ENCODE data around the gene CZIB. TPM values are rescaled to one million over a fixed set of nuclear protein-coding genes. Genes with fewer than 3 reads are reported as not detected.
"Not testable (repeated sequence)": the region's sequence is repeated elsewhere in the genome, so short reads cannot be mapped to it uniquely, and the experiment has no call there.

Gene CZIB
- total RNA-seq, 1 donor from 2014 or later: 54.2 TPM

- DNase-seq (ENCODE audit: low read depth): no peak
Observed at GRCh38 chr1:53189061-53189460, 31.4 kb downstream of the CZIB start.

- no peak for DNase-seq (ENCODE audit: low read depth)
Observed at GRCh38 chr1:53188099-53188498, 32.3 kb downstream of the CZIB start.

- DNase-seq (ENCODE audit: low read depth): no peak
Observed at GRCh38 chr1:53187401-53187800, 33.0 kb downstream of the CZIB start.

GRCh38 chr1:53186533-53186932 is 33.9 kb downstream of the CZIB start:
- DNase-seq (ENCODE audit: low read depth): no peak

DNA sequence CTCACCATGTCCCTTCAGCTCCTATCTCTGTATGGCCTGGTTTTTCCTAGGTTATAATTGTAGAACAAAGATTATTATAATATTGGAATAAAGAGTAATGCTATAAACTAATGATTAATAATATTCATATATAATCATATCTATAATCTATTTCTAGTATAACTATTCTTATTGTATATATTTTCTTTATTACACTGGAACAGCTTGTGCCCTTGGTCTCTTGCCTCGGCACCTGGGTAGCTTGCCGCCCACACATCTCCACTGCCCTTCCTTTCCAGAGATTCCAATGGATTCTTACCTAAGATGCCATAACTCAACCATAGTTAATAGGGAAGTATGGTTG is 34.5 kb downstream of the CZIB start:
- not testable (repeated sequence) for DNase-seq (ENCODE audit: low read depth)

DNA sequence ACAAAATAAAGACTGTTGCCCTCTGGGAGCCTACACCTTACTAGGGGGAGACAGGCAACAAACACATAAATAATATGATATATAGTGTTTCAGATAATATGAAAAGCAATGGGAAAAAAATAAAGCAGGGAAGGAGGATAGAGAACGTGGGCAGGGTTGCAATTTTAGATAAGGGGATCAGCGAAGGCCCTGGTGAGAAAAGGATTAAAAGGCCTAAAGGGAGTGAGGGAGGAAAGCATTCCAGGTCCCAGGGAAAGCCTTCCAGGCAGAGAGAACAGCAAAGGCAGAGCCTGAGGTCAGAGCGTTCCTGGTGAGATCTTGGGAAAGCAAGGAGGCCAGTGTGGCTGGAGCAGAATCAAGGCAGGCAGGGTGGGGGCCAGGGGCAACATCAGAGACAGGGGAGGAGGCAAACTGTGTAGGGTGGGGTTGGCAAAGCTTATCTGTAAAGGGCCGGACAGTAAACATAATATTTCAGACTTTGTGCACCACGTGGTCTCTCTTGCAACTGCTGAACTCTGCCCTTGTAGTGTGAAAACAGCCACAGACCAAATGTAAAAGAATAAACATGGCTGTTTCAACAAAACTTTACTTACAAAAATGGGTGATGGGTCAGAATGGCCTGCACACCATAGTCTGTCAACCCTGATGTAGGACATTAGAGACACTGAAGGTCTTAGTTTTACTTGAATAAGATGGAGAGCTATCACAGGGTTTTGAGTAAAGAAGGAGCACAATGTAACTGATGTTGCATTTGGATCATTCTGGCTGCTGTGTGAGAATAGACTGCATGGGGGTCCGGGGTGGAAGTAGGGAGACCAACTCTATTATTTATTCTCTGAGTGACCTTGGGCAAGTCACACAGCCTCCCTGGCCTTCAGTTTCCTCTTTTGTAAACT is 37.1 kb downstream of the CZIB start:
- DNase-seq (ENCODE audit: low read depth): no peak

- DNase-seq (ENCODE audit: low read depth): no peak
Observed at GRCh38 chr1:53182716-53183094, 37.7 kb downstream of the CZIB start.

DNA sequence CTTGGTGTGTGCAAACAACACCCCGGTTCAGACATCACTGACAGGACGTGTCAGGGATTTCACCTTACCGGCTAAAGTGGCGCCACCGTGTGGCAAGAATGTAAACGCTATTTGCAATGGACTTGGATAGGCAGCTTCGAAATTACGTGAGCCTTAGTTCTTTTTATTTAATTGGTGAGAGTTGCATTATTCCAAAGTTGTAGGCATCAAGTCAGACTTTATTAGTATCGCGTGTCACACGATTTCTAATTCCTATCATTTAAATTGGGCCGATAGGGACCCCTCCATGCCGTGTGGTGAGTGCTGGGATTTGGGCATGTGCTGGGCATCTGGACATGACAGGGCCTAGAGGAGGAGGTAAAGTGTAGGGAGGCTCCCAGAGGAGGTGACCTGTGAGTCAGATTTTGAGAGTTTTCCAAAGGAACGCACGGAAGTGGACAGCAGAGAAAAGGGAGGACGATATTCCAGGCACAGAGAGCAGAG is 38.3 kb downstream of the CZIB start:
- DNase-seq (ENCODE audit: low read depth): peak; percentile 69

GRCh38 chr1:53180951-53181350 is 39.5 kb downstream of the CZIB start:
- DNase-seq (ENCODE audit: low read depth): no peak

- no peak for DNase-seq (ENCODE audit: low read depth)
Observed at GRCh38 chr1:53180226-53180625, 40.2 kb downstream of the CZIB start.

- DNase-seq (ENCODE audit: low read depth): peak; percentile 32
Observed at GRCh38 chr1:53176452-53177208, 43.8 kb downstream of the CZIB start.

- no peak for DNase-seq (ENCODE audit: low read depth)
Observed at GRCh38 chr1:53174971-53175913, 45.2 kb downstream of the CZIB start.

DNA sequence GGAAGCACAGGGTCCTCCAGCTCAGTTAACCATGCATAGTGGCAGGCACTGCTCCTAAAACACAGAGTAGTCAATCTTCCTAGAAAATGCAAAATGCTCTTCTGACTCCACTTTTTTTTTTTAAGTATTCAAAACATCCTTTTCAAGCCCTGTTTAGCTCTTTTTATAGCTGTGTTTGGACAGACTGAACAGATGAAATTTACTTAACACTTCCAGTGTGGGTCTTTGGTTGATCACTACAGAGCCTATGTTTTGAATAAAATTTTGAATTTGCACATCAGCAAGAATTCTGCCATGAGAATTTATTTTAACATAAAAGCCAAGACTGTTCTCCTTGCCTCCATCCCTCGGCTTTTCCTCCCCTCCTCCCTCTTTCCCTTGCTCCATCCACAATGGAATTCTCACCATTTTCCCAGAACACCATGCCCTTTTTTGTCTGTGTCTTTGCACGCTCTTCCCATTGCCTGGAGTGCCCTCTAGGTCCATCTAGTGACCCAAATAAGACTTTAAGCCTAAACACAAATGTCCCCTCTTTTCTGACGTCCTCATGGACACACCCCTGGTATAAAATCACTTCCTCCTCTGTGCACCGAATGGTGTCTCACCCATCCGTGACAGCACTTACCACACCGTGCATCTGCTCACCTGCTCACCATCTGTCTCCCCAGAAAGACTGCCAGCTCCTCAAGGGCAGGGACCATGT is 47.9 kb downstream of the CZIB start:
- peak; percentile 74 for DNase-seq (ENCODE audit: low read depth)

GRCh38 chr1:53166912-53167311 is 53.5 kb downstream of the CZIB start:
- DNase-seq (ENCODE audit: low read depth): peak; percentile 54

GRCh38 chr1:53166366-53166765 is 54.1 kb downstream of the CZIB start:
- DNase-seq (ENCODE audit: low read depth): no peak

DNA sequence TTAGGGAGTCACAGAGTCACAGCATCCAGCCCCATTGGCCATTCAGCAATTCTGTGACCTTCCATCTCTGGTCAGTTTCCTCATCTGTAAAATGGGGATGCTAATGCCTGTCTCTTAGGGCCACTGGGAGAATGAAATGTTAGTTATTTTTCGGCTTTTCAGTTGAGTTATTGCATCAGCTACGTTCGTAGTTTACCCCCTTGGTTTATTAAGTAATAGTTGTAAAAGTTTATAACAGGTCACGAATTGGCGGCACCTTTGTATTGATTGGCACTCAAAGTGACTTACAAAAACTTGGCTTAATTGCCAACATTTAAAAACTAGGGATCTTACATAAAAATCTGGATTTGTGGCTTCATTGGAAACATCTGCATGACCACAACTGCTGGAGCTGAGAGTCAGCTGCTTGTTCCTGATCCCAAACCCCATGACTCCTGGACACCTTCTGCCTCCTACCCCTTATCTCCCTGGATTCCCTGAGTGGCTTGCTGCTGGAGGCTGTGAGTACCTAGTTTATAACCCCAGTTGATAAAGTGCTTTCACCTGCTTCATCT is 54.9 kb downstream of the CZIB start:
- DNase-seq (ENCODE audit: low read depth): no peak

All from myocyte (in vitro differentiated cells).